ENCODE measurements around the gene CCDC137.

CCDC137 gene

DNA sequence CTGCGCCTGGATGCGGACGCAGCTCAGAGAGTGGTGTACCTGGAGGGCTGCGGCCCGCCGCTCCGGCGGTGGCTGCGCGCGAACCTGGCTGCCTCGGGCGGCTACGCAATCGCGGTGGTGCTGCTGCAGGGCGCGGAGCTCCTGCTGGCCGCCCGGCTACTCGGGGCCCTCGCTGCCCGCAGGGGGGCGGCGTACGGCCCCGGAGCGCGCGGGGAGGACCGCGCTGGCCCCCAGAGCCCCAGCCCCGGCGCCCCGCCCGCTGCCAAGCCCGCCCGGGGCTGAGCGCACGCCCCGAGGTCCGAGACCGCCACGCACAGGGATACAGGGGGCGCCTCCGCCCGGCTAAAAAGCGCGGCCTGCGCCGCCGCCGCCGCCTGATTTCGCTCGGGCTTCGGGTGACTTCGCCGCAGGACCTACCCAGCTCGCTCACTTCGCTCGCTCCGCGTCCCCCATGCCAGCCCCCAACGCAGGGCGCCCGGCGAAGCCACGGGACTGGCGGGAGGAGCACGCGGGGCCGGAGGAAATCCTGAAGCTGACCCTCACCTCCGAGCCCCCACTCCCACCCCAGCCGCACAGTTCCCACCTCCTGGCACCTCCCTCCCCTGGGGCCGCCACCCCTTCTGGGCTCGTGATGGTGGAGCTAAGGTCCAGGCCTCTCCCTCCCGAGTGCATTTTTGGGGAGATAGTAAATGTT is 18.4 kb upstream of the CCDC137 start:
- H3K4me3 ChIP-seq (ENCODE audit: low read length), result no peak overlapping the region
- no peak for DNase-seq (ENCODE audit: low read depth, low spot score)

DNA sequence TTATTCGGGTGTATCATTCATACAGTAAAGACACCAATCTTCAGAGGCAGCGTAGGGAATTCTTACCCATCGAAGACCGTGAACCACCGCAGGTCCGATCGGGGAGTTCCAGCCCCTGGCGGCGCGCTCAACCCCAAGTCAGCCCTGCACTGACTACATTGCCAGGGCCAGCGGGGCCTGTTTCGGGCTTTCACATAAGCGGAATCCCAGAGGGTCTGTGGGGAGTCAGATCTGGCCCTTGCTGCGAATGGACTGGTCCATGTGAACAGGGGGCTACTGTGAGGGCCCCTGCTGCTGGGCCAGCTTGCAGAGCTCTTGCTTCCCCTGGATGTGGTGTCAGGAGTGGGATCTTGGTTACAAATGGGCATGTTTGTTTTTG is 17.8 kb upstream of the CCDC137 start:
- no peak for DNase-seq (ENCODE audit: low read depth, low spot score)
- H3K4me3 ChIP-seq (ENCODE audit: low read length), result no peak overlapping the region

DNA sequence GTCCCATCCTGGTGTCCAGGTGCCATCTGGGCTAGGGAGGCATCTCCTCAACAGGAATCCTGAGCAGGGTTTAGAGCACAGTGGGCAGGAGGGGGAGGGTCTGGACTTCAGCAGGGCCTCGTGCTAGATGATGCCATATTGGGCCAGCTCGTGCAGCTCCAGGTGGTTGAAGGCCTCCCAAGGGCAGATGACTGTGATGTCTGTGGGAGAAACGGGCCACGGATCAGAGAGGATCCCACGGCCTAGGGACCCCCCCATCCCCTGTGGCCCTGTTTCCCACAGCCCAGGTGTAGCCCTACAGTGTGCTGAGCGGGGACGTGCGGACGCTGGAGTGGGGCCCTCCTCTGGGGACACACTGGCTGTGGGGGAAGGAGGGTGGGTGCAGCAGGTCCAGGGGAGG is 15.6 kb upstream of the CCDC137 start:
- no peak overlapping the region for H3K4me3 ChIP-seq (ENCODE audit: low read length)
- DNase-seq (ENCODE audit: low read depth, low spot score), result no peak

DNA sequence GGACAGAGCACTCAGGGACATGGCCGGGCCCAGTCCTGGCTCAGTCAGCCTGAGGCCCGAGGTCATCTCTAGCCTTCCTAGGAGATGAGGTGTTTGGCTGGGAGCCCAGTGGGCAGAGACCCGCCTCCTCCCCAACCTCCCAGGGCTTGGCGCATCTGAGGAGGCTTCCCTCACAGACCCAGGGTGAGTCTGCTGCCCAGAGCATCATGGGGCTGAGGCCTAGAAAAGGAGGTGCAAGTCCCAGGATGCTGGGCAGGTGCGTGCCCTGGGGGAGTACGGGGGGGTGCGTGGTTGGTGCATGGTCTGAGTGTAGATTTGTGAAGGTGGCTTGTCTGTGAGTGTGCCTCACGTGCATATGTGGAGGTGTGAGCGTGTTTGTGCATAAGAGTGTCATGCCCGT is 14.8 kb upstream of the CCDC137 start:
- no peak for DNase-seq (ENCODE audit: low read depth, low spot score)
- H3K4me3 ChIP-seq (ENCODE audit: low read length), result no peak overlapping the region

DNA sequence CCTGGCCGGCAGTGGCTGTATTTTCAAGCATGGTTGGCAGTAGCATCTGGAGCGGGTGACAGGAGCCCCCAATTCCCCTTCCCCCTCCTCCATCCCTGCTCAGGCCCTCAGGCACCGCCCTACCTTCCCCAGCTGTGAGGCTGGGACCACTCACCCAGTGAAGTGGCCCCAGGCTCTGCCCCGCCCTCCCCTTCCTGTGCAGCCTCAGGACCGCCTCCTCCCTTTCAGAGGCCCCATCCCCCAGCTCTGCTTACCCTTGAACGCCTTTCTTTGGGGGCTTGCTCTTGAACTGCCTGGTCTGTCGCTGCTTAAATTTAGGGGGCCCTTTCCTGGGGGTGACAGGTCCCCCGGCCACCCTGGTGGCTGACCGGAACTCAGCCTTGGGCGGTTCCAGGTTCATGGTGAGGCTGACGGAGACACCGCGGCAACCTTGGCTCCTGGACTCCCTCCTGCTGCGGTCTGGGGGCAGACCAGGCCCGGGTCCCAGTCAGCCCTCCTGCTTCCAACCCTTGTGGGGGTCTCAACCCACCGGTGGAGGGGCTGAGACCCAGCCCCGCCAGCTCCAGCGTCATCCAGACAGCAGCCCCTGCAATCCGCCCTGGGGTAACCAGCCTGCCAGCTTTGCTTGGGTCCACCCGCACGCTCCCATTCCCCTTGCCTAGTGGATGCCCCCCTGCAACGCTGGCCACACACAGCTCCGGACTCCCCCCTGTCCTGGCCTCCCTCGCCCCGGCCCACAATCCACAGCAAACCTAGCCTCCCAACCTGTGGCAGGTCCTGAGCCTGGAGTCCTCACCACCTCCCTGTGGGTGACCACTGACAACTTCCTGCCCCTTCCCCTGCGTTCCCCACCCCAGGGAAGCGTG is 13.4 kb upstream of the CCDC137 start:
- DNase-seq (ENCODE audit: low read depth, low spot score), result no peak
- H3K4me3 ChIP-seq (ENCODE audit: low read length), result no peak overlapping the region

DNA sequence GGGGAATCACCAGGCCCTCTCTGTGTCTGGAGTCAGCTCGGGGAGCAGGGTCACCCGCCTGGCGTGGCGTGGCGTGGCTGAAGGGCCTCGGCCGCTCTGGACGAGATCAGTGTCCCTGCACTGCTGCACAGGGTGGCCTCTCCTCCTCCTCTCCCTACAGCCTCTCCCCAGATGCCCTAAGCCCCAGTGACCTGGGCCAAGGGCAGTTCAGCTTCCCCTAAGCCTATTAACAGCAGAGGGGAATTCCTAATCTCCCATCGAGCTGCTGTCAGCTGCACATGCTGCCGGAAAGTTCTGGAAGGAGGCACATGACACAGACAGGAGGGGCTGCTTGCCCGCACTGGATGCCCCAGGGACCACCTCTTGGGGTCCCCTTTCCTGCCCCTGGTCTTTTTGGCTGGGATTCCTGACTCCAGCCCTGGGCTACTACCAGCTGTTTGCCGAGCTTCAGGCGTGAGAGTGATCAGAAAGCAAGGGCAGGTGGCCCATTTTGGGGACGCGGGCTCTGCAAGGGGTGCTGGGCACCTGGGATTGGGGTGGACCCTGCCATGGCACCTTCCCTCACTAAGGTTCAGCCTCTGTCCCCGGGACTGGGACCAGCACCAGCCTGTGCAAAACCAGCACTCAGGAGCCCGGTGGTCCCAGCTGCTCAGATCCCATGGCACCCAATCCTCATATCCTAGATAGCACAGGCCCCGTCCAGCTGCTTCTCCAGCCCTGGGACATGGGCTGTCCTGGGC is 11.0 kb upstream of the CCDC137 start:
- no peak for DNase-seq (ENCODE audit: low read depth, low spot score)
- no peak overlapping the region for H3K4me3 ChIP-seq (ENCODE audit: low read length)

DNA sequence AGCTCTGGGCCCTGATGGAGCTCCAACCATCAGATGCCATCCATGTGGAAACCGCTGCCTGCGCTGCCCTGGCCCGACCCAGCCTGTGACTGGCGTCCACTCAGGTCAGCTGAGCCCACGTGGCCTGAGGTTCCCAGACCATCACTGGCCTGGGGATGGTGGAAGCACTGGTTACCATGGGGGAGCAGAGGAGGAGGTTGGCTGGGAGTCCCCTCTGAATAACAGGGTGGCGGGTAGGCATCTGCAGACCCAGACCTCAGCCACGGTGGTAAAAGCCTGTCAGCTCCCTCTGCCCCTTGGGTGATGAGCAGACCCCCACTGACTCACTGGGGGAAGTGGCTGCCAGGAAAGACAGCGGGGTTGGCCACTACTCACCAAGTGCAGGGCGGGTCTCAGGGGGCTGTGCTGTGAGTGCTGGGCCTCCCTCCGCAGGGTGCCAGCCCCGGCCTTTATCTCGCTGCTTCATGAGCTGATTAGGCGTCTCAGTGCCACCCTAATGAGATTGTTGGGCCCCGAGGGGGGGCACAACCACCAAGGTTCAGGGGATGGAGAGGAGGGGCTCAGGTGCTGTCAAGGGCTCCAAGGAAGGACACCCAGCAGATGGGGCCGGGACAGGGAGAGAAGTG is 10.3 kb upstream of the CCDC137 start, which contains the start of gene PDE6G:
Gene PDE6G, minus strand, starts transcription at position 425 of the 626 bp plus-strand sequence. CDS start 3,237 bp downstream, outside the sequence.
- DNase-seq (ENCODE audit: low read depth, low spot score), result no peak
- H3K4me3 ChIP-seq (ENCODE audit: low read length), result no peak within 1 kb of the TSS

DNA sequence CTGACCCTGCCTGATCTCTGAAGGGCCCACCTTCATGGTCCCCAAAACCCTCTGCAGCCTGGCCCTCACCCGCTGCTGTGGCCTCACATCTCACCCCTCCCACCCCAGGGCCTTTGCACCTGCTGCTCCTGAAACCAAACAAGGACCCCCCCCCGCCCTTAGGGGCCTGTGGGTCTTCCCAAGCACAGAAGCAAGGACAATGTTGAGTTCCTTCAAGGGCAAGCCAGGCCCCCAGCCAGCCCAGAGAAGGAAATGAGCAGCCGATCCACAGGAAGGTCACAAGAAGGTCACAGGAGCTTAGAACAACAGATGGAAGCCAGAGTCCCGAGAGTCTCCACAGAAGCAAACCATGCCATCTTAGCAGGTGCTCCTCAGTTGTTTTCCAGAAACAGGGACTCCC is 9.7 kb upstream of the CCDC137 start:
- H3K4me3 ChIP-seq (ENCODE audit: low read length), result no peak overlapping the region
- DNase-seq (ENCODE audit: low read depth, low spot score), result no peak

DNA sequence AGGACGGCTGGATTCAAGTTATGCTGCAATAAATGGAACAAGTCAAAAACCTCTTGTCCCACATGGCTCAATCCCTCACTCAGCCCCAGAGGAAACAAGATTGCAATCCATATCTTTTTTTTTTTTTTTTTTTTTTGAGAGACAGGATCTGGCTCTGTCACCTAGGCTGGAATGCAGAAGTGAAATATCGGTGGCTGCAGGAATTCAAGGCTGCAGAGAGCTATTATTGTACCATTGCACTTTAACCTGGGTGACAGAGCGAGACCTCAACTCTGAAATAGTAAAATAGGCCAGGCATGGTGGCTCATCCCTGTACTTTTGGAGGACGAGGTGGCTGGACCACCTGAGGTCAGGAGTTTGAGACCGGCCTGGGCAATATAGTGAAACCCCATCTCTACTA is 7.5 kb upstream of the CCDC137 start:
- H3K4me3 ChIP-seq (ENCODE audit: low read length), result no peak overlapping the region
- no peak for DNase-seq (ENCODE audit: low read depth, low spot score)

DNA sequence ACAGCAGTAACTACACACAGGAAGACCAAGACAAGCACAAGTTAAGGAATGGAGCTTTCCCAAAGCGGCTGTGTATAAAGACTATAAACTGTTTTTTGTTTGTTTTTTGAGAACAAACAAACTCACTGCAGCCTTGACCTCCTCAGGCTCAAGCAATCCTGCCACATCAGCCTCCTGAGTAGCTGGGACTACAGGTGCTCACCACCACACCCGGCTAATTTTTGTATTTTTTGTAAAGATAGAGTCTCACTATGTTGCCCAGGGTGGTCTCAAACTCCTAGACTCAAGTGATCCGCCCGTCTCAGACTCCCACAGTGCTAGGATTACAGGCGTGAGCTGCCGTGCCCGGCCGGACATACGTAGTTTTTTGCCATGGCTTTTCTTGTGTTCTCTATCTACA is 6.1 kb upstream of the CCDC137 start:
- H3K4me3 ChIP-seq (ENCODE audit: low read length), result no peak overlapping the region
- no peak for DNase-seq (ENCODE audit: low read depth, low spot score)

DNA sequence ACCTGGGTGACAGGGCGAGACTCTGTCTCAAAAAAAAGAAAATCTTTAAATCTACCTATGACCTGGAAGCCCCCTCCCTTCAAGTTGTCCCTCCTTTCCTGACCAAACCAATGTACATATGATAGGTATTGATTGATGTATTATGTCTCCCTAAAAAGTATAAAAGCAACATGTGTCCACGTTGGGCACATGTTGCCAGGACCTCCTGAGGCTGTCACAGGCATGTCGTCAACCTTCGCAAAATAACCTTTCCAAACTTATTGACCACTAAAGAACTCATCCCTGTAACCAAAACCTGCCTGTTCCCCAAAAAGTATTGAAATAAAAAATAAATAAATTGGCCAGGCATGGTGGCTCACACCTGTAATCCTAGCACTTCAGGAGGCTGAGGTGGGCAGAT is 4.5 kb upstream of the CCDC137 start:
- no peak overlapping the region for H3K4me3 ChIP-seq (ENCODE audit: low read length)
- no peak for DNase-seq (ENCODE audit: low read depth, low spot score)

DNA sequence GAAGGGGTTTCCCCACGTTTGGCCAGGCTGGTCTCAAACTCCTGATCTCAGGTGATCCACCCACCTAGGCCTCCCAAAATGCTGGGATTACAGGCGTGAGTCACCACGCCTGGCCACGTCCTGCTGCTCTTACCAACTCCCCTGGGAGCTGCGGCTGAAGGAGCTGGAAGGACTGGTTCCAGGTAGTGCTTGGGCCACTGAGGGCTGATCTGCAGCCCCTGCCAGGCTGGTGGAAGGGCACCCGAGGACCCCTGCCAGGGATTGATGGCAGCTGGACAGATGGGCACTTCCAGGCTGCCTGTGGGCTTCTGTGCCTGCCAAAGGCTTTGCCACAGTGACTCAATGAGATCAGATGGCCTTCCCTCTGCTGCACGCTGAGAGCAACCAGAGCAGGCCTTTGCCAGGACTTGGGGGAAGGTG is 2.5 kb upstream of the CCDC137 start:
- H3K4me3 ChIP-seq (ENCODE audit: low read length), result no peak overlapping the region
- no peak for DNase-seq (ENCODE audit: low read depth, low spot score)

DNA sequence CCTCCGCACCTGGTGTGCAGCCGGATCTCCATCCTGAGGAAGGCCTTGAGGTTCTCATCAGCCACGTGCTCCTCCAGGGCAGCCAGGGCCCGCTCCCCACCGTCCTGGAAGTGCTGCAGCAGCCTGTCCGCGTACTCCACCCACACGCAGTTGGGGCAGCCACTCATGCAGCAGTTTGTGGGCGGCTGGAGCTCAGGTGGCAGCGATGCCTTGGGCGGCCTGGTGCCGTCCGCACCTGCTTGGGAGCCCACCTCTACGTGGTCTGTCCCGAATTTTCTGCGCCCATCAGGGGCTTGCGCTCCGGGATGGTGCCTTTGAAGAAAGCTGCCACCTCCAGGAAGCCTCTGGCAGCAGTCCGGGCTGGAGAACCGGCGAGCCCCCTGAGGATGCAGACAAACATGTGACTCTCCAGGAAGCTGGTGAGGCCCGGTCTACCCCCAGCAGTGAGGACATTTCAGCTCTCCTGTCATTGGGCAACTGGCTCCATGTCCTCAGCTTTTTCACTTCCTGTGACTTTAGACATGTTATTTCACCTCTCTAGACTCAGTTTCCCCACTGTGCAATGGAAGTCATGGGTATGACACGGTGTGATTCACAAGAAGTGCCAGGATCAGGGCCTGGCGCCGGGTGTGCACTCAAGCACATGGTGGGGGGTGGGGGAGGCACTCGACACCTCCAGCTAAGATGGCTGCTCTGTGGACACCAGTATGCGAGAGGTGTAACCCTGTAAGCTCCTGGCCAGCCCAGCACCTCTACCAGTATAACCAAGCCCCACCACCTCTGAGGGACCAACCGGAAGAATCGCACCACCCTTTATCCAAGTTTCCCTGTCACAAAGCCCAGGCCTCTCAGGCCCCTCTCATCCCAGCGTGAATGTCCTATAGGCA is 1.1 kb upstream of the CCDC137 start:
- DNase-seq (ENCODE audit: low read depth, low spot score), result peak; percentile 36
- peak overlapping the region; percentile 97 for H3K4me3 ChIP-seq (ENCODE audit: low read length)

DNA sequence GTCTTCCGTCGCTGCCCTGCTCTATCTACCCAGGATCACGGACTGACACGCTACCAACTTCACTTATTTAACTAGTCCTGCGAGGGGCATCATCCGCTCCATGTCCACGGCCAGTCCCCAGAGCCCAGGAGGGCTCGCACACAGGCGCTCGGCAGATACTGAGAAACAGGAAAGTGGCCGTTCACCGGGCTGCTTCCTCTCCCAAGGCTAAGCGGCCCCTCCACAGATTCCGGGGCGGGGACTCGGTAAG is 520 bp upstream of the CCDC137 start:
- DNase-seq (ENCODE audit: low read depth, low spot score), result no peak
- peak overlapping the region; percentile 97 for H3K4me3 ChIP-seq (ENCODE audit: low read length)

DNA sequence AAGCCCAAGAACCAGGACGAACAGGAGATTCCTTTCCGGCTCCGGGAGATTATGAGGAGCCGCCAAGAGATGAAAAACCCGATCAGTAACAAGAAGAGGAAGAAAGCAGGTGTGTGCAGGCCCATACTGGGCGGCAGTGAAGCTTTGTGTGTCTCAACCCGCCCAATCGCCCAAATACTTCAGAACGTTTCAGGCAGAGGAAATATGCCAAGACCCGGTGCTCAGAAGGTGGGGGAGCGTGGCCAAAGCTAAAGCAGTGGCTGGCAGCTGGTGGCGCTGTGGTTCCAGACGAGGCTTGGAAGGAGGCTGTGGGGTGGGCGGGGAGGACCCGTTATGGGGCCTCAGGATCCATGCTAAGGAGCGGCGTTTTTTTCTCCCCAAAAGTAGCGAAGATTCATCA is 1.2 kb downstream of the CCDC137 start:
- DNase-seq (ENCODE audit: low read depth, low spot score), result no peak
- H3K4me3 ChIP-seq (ENCODE audit: low read length), result peak overlapping the region; percentile 28

DNA sequence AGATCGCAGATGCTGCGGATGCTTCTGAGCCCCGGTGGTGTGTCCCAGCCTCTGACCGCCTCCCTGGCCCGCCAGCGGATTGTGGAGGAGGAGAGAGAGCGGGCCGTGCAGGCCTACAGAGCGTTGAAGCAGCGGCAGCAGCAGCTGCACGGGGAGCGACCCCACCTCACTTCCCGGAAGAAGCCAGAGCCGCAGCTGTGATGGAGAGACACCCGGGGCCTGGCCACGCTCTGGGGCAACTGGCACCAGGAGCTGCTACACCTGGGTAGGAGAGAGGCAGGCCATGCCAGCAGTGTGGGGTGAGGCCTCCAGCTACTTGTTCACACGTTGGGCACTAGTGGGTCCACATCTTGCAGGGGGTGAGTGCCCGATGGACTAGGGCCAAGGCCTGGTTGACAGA is 6.0 kb downstream of the CCDC137 start:
- H3K4me3 ChIP-seq (ENCODE audit: low read length), result no peak overlapping the region
- no peak for DNase-seq (ENCODE audit: low read depth, low spot score)

DNA sequence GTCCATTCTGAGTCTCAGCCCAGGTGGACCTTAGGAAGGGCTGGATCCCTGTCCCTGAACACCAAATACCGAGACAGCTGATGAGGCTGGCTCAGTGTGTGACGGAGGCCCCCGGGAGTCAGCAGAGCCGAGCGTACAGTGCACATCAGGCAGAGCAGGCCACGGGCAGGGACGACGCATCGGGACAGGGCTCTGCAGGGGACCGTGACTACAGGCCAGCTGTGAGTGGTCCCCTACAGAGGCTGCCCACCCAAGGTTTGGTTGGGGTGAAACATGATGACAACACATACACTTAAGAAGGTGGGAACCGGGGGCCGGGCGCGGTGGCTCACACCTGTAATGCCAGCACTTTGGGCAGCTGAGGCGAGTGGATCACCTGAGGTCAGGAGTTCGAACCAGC is 6.4 kb downstream of the CCDC137 start:
- DNase-seq (ENCODE audit: low read depth, low spot score), result no peak
- H3K4me3 ChIP-seq (ENCODE audit: low read length), result no peak overlapping the region

DNA sequence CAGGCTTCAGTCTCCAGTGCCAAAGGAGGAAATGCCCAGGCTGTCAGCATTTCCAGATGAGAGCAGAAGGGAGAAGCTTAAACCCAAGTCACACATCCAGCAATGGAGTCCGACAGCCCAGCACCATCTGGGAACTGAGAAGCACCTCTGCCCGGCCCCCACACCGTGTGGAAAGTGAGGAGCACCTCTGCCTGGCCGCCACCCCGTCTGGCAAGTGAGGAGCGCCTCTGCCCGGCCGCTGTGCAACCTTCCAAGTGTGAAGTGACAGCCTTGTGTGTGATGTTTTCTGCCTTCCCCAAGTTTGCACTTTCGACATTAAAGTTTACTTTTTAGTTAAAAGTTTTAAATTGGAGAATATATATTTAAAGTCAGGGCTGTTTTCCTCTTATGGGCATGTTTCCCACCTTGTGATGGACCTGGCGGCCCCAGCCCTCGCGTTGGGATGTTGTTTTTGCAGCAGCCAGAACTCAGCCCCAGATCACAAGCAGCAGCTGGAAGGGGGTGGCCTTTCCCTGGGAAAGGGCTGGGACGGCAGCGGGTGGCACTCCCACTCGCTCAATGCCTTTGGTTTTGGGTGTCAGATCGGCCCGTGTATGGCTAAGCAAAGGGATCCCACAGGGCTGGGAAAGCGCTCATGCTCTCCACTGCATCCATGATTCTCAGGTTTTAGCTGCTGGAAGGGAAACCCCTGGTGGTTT is 7.2 kb downstream of the CCDC137 start:
- no peak overlapping the region for H3K4me3 ChIP-seq (ENCODE audit: low read length)
- DNase-seq (ENCODE audit: low read depth, low spot score), result no peak
